ENCODE measurements around the gene LRRC4.
A peak's percentile ranks its signal among the peaks of the same experiment; 100 is the strongest.

LRRC4 gene

DNA sequence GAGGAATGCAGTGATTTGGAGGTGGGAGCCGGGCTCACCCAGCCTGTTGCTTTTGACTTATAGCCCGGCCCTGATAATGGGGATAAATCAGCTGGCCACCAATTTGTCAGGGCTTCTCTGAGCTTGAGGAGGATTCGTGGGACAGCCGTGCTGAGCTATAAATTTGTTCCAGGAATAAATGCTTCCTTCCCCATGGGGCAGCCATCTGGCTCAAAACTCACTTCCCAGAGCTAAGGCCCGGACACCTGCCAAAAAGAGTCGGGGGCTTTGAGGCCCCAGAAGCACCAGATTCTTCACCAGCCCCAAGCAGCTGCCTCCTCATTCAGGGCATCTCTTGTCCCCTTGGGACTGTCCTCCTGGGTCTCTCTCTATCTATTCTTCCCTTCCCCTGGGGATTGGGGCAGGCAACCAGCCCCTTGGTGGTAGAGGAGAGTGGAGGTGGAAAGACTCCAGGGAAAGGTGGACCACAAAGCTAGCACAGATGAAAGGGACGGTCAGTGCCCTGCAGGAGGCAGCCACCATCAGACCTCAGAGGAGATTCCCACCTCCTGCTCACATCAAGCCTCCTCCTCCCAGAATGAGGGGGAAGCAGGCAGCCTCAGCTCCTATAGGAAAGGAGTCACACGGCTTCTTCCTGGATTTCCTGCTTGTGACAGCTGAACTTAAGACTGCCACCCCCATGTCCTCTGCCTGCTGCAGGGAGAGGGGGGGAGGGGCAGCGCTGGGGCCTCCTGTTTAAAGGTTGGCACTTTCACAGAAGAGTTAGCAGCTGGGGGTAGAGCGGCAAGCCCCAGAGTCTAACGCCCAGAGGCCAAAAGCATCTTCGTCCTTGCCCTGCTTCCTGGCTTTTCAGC lies 44.2 kb upstream of the LRRC4 start:
- Histone ChIP-seq H3K18ac (ENCODE audit: low read length) (no peak overlapping the region), H3K27me3 (ENCODE audit: insufficient read depth, low read length, poor library complexity) (no peaks in the 10 kb centered on the region), H4K8ac (ENCODE audit: low read depth, low read length) (no peak overlapping the region), H3K27ac (ENCODE audit: low read depth, low read length) (no peak overlapping the region), H2BK120ac (ENCODE audit: low read depth, low read length) (no peak overlapping the region), H4K5ac (ENCODE audit: low read length) (no peak overlapping the region), H3K9ac (ENCODE audit: low read length) (no peak overlapping the region), H3K4ac (ENCODE audit: low read depth, low read length) (no peak overlapping the region), H3K4me2 (ENCODE audit: low read length) (no peak overlapping the region), H3K79me2 (ENCODE audit: control insufficient read depth, insufficient read depth, low read length) (no peaks in the 10 kb centered on the region), H3K4me1 (ENCODE audit: control insufficient read depth, low read depth, low read length) (peaks cover 2% of the 10 kb centered on the region), H3K36me3 (ENCODE audit: control insufficient read depth, insufficient read depth, low read length) (peaks cover 11% of the 10 kb centered on the region), H3K56ac (ENCODE audit: low read length) (no peak overlapping the region), H3K23ac (ENCODE audit: low read length) (no peak overlapping the region), H2AK5ac (ENCODE audit: low read length) (no peak overlapping the region), H2BK15ac (replicated peaks; ENCODE audit: low read depth) (no peak overlapping the region), H2BK5ac (ENCODE audit: low read length) (no peak overlapping the region), H3K79me1 (ENCODE audit: low read length) (no peaks in the 10 kb centered on the region), H3K4me3 (ENCODE audit: low read length) (no peak overlapping the region)
- peak; percentile 53 for DNase-seq
- WGBS (ENCODE audit: extremely low coverage, insufficient coverage, low lambda C conversion rate), result no CpG with 5 or more reads among the region's 12 CpGs

DNA sequence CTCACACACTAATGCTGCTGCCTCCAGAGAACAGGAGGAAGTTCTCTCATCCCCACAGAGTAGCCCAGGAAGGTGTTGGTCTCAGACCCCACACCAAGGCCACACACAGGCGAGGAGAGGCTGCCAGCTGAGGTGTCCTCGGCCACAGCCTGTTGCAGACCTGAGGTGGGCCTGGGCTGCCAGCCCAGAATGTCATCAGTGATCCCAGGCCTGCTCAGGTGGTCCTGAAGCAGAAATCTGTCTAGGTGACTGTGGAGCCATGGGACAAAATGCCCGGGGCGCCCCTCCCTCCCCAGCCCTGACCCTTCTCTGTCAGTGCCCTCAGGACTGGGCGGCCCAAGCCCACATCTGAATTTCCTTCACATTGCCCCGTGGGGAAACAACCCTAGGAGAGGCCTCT lies 43.5 kb upstream of the LRRC4 start:
- H3K4me3 ChIP-seq (ENCODE audit: low read length), result no peak overlapping the region
- DNase-seq, result no peak
- H3K79me2 ChIP-seq (ENCODE audit: control insufficient read depth, insufficient read depth, low read length), result no peaks in the 10 kb centered on the region
- no CpG with 5 or more reads among the region's 6 CpGs for WGBS (ENCODE audit: extremely low coverage, insufficient coverage, low lambda C conversion rate)
- H3K27me3 ChIP-seq (ENCODE audit: insufficient read depth, low read length, poor library complexity), result no peaks in the 10 kb centered on the region
- H3K27ac ChIP-seq (ENCODE audit: low read depth, low read length), result no peak overlapping the region
- H3K36me3 ChIP-seq (ENCODE audit: control insufficient read depth, insufficient read depth, low read length), result peaks cover 8% of the 10 kb centered on the region
- no peak overlapping the region for H3K23ac ChIP-seq (ENCODE audit: low read length)
- no peak overlapping the region for H4K5ac ChIP-seq (ENCODE audit: low read length)
- H2BK120ac ChIP-seq (ENCODE audit: low read depth, low read length), result no peak overlapping the region
- H2BK5ac ChIP-seq (ENCODE audit: low read length), result no peak overlapping the region
- H2AK5ac ChIP-seq (ENCODE audit: low read length), result no peak overlapping the region
- H2BK15ac ChIP-seq (replicated peaks; ENCODE audit: low read depth), result no peak overlapping the region
- no peak overlapping the region for H3K4me2 ChIP-seq (ENCODE audit: low read length)
- H3K18ac ChIP-seq (ENCODE audit: low read length), result no peak overlapping the region
- H3K4ac ChIP-seq (ENCODE audit: low read depth, low read length), result no peak overlapping the region
- H3K79me1 ChIP-seq (ENCODE audit: low read length), result no peaks in the 10 kb centered on the region
- H4K8ac ChIP-seq (ENCODE audit: low read depth, low read length), result no peak overlapping the region
- H3K4me1 ChIP-seq (ENCODE audit: control insufficient read depth, low read depth, low read length), result peaks cover 2% of the 10 kb centered on the region
- no peak overlapping the region for H3K56ac ChIP-seq (ENCODE audit: low read length)
- H3K9ac ChIP-seq (ENCODE audit: low read length), result no peak overlapping the region

DNA sequence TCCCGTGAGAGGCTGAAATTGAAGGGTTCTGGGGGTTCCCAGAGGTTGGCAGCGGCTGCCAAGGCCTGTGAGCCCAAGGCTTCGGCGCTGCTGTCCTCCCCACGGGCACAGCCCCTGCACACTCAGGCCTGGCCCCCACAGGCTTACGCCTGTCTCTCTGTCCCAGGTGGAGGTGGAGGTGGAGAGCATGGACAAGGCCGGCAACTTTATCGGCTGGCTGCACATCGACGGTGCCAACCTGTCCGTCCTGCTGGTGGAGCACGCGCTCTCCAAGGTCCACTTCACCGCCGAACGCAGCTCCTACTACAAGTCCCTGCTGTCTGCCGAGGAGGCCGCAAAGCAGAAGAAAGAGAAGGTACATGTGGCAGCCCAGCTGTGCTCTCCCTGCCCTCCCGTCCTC lies 43.1 kb upstream of the LRRC4 start:
- Histone ChIP-seq H3K27ac (ENCODE audit: low read depth, low read length) (no peak overlapping the region), H3K4me3 (ENCODE audit: low read length) (no peak overlapping the region), H2BK15ac (replicated peaks; ENCODE audit: low read depth) (no peak overlapping the region), H3K9ac (ENCODE audit: low read length) (no peak overlapping the region), H3K4me2 (ENCODE audit: low read length) (no peak overlapping the region), H3K79me1 (ENCODE audit: low read length) (no peaks in the 10 kb centered on the region), H3K36me3 (ENCODE audit: control insufficient read depth, insufficient read depth, low read length) (peaks cover 8% of the 10 kb centered on the region), H4K8ac (ENCODE audit: low read depth, low read length) (no peak overlapping the region), H2BK120ac (ENCODE audit: low read depth, low read length) (no peak overlapping the region), H4K5ac (ENCODE audit: low read length) (no peak overlapping the region), H3K4ac (ENCODE audit: low read depth, low read length) (no peak overlapping the region), H3K18ac (ENCODE audit: low read length) (no peak overlapping the region), H2BK5ac (ENCODE audit: low read length) (no peak overlapping the region), H3K4me1 (ENCODE audit: control insufficient read depth, low read depth, low read length) (peaks cover 2% of the 10 kb centered on the region), H3K79me2 (ENCODE audit: control insufficient read depth, insufficient read depth, low read length) (no peaks in the 10 kb centered on the region), H3K56ac (ENCODE audit: low read length) (no peak overlapping the region), H3K23ac (ENCODE audit: low read length) (no peak overlapping the region), H3K27me3 (ENCODE audit: insufficient read depth, low read length, poor library complexity) (no peaks in the 10 kb centered on the region), H2AK5ac (ENCODE audit: low read length) (no peak overlapping the region)
- no peak for DNase-seq
- no CpG with 5 or more reads among the region's 19 CpGs for WGBS (ENCODE audit: extremely low coverage, insufficient coverage, low lambda C conversion rate)

DNA sequence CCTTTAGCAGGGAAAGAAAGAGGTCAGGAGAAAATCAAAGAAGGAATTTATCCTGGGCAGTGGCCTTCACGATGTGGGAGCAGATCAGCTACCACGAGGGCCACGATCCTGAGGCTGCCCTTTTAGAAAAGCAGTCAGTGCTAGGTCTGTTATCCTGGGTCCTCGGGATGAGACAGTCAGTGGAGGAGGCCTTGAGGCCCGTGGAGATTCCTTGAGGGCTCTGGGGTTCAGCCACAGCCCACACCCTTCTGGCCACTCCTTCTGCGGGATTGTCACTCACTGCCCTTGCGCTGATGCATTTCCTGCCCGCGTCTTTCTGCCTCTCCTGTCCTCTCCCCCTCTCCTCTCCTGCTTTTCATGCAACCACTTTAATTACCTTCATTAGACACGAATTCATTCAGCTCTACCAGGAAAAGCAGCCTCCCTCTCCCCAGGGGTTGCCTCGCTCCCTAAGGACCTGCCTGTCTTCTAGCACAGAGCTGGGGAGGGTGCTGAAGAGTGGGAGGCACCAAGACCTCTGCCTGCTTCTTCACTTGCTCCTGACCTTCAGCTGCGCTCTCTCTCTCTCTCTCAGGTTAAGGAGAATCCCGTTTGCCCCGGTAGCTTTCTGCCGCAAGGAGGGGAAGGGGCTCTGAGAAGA lies 42.6 kb upstream of the LRRC4 start:
- H2BK120ac ChIP-seq (ENCODE audit: low read depth, low read length), result no peak overlapping the region
- no peak overlapping the region for H3K4me2 ChIP-seq (ENCODE audit: low read length)
- H3K79me2 ChIP-seq (ENCODE audit: control insufficient read depth, insufficient read depth, low read length), result no peaks in the 10 kb centered on the region
- no peaks in the 10 kb centered on the region for H3K27me3 ChIP-seq (ENCODE audit: insufficient read depth, low read length, poor library complexity)
- peaks cover 7% of the 10 kb centered on the region for H3K36me3 ChIP-seq (ENCODE audit: control insufficient read depth, insufficient read depth, low read length)
- H2BK15ac ChIP-seq (replicated peaks; ENCODE audit: low read depth), result no peak overlapping the region
- peaks cover 2% of the 10 kb centered on the region for H3K4me1 ChIP-seq (ENCODE audit: control insufficient read depth, low read depth, low read length)
- no peak overlapping the region for H3K56ac ChIP-seq (ENCODE audit: low read length)
- H4K8ac ChIP-seq (ENCODE audit: low read depth, low read length), result no peak overlapping the region
- no peak overlapping the region for H3K23ac ChIP-seq (ENCODE audit: low read length)
- no peak overlapping the region for H2BK5ac ChIP-seq (ENCODE audit: low read length)
- no peak overlapping the region for H3K27ac ChIP-seq (ENCODE audit: low read depth, low read length)
- DNase-seq, result no peak
- H3K4me3 ChIP-seq (ENCODE audit: low read length), result no peak overlapping the region
- no peak overlapping the region for H3K4ac ChIP-seq (ENCODE audit: low read depth, low read length)
- H2AK5ac ChIP-seq (ENCODE audit: low read length), result no peak overlapping the region
- H3K18ac ChIP-seq (ENCODE audit: low read length), result no peak overlapping the region
- H4K5ac ChIP-seq (ENCODE audit: low read length), result no peak overlapping the region
- WGBS (ENCODE audit: extremely low coverage, insufficient coverage, low lambda C conversion rate), result no CpG with 5 or more reads among the region's 15 CpGs
- no peaks in the 10 kb centered on the region for H3K79me1 ChIP-seq (ENCODE audit: low read length)
- no peak overlapping the region for H3K9ac ChIP-seq (ENCODE audit: low read length)

DNA sequence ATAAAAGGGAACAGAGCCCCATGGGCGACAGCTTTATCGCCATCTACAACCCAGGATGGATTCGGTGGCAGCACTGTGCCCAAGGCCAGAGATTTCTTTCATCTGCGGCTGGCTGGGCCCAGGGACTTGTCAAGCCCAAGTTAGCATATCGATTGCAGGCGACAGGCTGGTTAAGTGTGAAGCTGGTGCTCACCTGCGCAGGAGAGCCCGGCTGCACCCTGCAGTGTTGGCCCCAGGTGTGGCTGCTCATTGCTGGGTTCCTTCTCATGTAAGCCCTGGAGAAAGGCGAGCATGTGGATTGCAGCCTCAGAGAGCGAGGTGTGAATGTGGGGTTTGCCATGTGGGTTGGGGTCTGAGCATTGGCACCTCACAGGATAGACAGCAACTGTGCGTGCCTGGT lies 40.6 kb upstream of the LRRC4 start:
- no peak overlapping the region for H3K56ac ChIP-seq (ENCODE audit: low read length)
- no peak overlapping the region for H3K27ac ChIP-seq (ENCODE audit: low read depth, low read length)
- H3K4me3 ChIP-seq (ENCODE audit: low read length), result no peak overlapping the region
- no peak overlapping the region for H3K23ac ChIP-seq (ENCODE audit: low read length)
- no peaks in the 10 kb centered on the region for H3K79me1 ChIP-seq (ENCODE audit: low read length)
- no CpG with 5 or more reads among the region's 11 CpGs for WGBS (ENCODE audit: extremely low coverage, insufficient coverage, low lambda C conversion rate)
- H3K4me1 ChIP-seq (ENCODE audit: control insufficient read depth, low read depth, low read length), result peaks cover 2% of the 10 kb centered on the region
- no peaks in the 10 kb centered on the region for H3K36me3 ChIP-seq (ENCODE audit: control insufficient read depth, insufficient read depth, low read length)
- H2BK120ac ChIP-seq (ENCODE audit: low read depth, low read length), result no peak overlapping the region
- H4K5ac ChIP-seq (ENCODE audit: low read length), result no peak overlapping the region
- H3K9ac ChIP-seq (ENCODE audit: low read length), result no peak overlapping the region
- H3K18ac ChIP-seq (ENCODE audit: low read length), result no peak overlapping the region
- no peak overlapping the region for H2BK15ac ChIP-seq (replicated peaks; ENCODE audit: low read depth)
- no peak overlapping the region for H3K4ac ChIP-seq (ENCODE audit: low read depth, low read length)
- no peak for DNase-seq
- no peaks in the 10 kb centered on the region for H3K79me2 ChIP-seq (ENCODE audit: control insufficient read depth, insufficient read depth, low read length)
- no peak overlapping the region for H2BK5ac ChIP-seq (ENCODE audit: low read length)
- H3K4me2 ChIP-seq (ENCODE audit: low read length), result no peak overlapping the region
- H2AK5ac ChIP-seq (ENCODE audit: low read length), result no peak overlapping the region
- no peaks in the 10 kb centered on the region for H3K27me3 ChIP-seq (ENCODE audit: insufficient read depth, low read length, poor library complexity)
- H4K8ac ChIP-seq (ENCODE audit: low read depth, low read length), result no peak overlapping the region
